Urothelium cell line (cell line): Measurements from ENCODE around the gene SPPL3.
A peak's percentile ranks its signal among the peaks of the same experiment; 100 is the strongest.

Source experiments
- DNase-seq: peaks from one replicate; pipeline ENCODE4 v3.0.0; 2011; ENCODE audit warnings: low spot score, mixed read lengths
- FAIRE-seq: peaks from 2 replicates; lab custom pipeline; 2011; peaks lifted over from hg19 to GRCh38; lab: Jason Lieb, UNC

SPPL3 gene

DNA sequence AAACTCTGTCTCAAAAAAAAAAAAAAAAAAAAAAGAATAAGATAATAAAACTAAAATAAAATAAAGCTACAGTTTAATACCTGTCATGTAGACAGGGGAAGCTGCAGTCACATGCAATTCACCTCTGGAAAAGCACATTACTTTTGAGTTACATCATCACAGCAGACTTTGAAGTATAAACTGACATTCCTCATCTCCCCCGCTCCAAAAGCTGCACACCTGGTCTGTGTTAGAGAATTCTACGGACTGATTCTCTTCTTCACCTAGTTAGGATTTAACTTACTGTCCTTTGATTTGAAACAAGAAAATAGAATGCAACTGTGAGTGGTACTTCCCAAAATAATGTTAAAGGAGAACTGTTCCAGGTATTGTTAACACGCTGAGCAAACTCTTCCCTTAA lies 25.1 kb downstream of the SPPL3 start:
- peak; percentile 12 for DNase-seq
- no peak for FAIRE-seq

DNA sequence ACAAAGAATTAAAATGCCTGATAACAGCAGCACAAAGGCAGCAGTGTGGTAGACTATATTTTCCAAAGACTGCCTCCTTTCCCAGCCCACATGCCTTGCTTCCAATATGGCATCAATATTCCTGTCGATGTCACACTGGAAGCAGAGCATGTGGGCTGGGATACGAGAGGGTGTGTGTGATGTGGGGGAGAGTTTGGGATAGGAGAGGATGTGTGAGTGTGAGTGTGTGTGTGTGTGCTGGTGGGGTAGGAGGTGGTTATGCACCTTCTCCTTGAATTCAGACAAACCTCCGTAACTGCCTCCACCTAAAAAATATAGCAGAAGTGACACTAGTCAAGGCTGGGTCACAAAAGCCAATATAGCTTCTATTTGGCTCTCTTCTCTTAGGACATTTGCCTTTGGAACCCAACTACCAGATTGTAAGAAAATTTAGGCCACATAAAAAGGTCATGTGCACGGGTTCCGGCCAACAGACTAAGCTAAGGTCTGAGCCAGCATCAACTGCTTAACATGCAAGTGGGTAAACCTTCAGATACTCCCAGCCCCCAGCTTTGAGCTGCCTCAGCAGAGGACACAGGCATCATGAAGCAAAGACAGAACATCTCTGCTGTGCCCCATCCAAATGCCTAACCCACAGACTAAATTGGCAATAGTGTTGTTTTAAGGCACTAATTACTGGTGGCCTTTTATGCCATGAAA lies 29.5 kb downstream of the SPPL3 start:
- FAIRE-seq, result peak; percentile 32
- DNase-seq, result no peak

DNA sequence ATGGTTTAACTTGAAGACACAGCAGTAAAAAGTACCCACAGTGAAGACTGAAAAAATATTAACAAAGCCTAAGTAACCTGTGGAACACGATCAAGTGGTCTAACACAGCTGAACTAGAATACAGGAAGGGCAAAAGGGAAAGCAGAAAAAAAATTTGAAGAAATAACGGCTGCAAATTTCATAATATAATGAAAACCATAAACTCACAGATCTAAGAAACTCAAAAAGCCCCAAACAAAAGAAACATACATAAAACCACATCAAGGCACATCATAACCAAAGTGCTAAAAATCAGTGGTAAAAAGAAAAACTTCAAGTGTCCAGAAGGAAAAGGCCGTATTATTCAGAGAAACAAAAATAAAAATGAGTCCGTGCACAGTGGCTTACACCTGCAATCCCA lies 30.9 kb downstream of the SPPL3 start:
- FAIRE-seq (no peak), DNase-seq (no peak)

DNA sequence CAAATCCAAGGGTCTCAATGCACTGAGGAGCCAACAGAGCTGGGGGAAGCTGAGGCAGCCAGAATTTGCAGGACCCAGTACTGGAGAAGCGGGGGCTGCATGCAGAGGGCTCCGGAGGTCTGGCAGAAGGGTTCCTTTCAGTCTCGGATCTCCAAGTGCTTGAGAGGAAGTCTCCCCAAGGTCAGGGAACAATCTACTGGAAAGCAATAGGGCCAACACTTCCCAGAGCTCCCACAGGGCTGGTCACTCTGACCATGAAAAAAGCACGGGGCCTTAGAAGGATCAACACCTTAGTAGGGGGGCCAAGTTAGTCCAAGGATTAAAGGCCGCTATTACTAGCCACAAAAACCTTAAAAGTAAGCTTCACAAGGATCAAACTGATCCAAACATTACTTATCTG lies 31.7 kb downstream of the SPPL3 start:
- DNase-seq (no peak), FAIRE-seq (no peak)

DNA sequence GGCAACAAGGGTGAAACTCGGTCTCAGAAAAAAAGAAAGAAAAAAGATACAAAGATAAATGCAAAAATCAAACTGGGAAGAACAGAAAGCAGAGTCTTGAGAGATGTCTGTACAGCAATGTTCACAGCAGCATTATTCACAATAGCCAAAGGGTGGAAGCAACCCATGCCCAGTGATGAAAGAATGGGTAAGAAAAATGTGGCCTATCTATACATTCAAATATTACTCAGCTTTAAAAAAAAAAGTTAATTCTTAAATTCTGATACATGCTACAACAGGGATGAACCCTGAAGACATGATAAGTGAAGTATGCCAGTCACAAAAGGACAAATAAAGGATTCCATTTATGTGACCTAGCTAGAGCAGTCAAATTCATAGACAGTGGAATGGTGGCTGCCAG lies 33.7 kb downstream of the SPPL3 start:
- no peak for FAIRE-seq
- DNase-seq, result no peak

DNA sequence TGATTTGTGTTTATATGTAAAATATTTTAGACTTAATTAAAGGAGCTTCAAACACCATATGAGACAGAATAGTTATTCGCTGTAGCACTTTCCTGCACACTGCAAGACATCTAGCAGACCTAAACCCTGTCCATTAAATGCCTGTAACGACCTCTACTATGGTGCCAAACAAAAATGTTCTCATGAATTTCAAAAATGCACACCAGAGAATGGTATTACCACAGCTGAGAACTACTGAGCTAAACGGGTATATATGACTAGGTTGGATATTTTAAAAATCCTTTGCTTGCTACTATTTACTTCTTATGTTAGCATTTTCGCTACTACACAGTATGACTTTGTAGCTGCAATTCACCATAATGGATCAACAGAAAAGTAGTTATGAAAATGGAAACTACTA lies 34.8 kb downstream of the SPPL3 start:
- FAIRE-seq (no peak), DNase-seq (no peak)

DNA sequence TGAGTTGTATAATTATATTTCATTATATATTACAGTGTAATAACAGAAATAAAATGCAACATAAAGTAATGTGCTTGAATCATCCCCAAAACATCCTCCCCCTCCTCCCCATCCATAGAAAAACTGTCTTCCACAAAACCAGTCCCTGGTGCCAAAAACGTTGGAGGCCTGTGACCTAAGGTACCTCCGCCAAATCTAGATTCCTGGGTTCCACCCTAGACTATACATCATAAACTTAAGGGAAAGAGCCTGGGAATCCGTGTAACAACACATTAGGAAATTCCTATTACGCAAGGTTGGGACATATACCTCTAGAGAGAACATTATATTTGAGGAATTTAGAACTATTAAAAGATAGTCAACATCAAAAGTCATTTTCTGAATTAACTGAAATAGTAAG lies 38.0 kb downstream of the SPPL3 start:
- no peak for FAIRE-seq
- no peak for DNase-seq

DNA sequence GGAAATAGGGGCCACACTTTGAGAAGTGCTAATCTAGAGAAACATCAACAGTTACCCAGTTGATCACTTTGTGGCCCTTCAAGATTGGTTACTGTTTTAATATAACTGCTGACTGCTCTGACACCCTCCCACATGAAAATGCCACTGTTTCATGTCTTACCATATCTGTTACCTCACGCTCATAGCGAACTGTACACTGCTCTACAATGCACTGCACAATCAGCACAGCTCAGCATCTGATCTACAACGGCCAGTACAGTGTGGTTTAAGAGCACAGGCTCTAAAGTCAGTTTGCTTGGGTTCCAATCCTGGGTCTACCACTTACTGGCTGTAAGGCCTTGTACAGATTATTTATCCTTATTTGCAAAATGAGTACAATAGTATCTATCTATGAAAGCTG lies 39.1 kb downstream of the SPPL3 start:
- no peak for DNase-seq
- no peak for FAIRE-seq

DNA sequence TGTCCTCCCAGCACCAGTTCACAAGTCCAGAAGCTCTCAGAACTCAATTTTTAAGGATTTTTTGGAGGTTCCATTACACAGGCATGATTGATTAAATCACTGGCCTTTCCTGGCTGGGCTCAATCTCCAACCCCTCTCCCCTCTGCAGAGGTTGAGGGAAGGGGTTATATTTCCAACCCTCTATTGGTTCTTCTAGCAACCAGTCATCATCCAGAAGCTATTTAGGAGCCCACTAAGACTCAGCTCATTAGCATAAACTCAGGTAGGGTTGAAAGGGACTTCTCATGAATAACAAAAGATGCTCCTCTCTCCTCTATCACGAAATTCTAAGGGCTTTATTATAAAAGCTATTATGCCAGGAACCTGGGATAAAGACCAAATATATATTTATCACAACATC lies 41.5 kb downstream of the SPPL3 start:
- DNase-seq (no peak), FAIRE-seq (no peak)

DNA sequence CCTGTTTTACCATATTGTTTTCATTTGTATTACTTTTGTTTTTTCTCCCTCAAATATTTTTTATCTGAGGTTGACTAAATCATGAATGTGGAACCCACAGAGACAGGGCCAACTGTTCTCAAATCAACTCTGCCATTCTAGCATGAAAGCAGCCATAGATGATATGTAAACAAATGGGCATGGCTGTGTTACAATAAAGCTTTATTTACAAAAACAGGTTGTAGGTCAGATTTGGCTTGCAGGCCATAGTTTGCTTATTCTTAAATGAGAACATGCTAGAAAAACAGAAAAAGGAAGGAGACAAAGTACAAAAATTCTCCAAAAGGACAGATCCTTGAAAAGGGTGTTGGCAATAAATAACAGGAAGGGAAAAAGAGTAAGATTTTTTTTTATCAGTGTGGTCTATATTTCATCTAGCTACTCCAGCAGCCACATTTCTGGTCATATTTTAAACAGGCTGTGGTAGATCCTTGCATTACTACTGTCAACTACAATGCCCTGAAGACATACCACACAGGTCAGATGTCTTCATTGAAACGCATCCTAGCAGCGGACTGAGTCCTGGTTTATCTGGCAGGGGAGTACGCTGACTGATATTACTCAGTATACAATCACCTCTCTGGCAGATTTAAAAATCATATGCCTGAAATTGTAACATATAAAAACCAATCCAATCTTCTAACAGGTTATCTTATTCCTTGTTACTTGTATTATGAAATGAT lies 42.9 kb downstream of the SPPL3 start:
- FAIRE-seq (no peak), DNase-seq (no peak)

DNA sequence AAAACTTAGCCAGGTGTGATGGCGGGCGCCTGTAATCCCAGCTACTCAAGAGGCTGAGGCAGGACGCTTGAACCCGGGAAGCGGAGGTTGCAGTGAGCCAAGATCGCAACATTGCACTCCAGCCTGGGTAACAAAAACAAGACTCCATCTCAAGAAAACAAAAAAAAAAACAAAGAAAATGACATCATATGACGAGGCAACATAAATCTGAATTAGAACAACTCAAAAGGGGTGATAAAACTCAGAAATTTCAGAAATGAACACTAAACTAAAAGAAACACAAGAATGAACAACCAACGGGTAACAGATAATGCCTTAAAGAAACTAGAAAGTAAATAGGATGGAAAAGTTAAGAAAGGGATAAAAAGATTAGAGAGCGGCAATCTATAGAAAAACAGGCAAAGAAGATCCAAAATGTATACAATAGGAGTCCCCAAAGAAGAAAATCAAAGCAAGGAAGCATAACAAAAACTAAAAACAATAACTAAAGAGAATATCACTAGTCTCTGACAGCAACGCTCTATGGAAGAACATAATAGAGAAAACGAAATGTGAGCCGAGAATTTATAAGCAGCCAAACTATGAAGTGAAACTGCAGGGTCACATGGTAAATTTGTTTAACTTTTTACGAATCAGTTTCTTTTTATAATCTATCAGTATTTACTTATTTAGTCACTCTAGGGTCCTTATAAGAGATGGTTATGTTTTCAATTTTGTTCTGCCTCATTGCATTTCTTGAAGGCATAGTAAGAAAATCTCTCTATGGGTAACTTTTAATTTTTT lies 45.7 kb downstream of the SPPL3 start:
- DNase-seq (no peak), FAIRE-seq (no peak)

DNA sequence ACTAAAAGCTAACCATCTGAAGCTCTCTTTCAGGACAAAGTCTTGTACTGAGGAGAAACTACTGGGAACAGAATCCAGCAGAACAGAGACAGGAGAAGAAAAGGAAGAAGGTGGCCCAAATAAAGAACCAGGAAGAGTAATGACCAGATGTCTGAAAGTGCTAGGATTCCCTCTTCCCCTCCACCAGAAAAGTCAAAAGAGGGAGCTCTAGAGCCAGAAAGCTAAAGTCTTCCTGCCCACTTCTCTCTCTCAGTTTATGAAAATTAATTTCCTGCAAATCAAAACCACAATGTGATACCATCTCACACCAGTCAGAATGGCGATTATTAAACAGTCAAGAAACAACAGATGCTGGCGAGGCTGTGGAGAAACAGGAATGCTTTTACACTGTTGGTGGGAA lies 47.2 kb downstream of the SPPL3 start:
- DNase-seq (no peak), FAIRE-seq (no peak)

DNA sequence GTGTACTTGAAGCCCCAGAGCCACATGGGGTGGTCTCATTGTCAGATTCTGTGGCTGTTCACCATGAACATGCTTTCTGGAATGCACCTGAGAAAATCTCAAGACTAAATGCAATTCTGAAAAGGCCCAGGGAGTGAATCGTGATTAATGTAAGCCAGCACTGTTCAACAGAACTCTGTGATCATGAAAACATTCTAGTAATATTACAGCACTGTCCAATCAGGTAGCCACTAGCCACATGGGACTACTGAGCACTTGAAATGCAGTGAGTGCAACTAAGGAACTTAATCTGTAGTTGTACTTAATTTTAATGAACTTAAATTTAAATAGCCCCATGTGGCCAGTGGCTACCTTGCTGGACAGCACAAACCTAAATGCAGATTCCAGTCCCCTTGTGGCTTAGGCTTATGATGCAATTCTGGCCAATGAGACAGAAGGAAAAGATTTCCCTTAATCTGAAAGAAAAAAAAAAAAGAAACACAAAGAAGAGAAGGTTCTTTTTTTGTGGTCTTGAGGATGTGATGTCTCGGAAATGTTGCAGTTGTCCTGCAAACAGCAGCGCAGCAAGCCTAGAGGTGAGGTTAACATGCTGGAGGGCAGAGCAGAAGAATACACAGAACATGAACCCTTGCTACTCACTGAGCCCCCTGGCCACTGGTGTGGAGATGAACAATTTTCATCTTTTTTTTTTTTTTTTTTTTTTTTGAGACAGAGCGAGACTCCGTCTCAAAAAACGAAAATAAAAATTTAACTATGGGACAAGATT lies 48.2 kb downstream of the SPPL3 start:
- FAIRE-seq (no peak), DNase-seq (no peak)

DNA sequence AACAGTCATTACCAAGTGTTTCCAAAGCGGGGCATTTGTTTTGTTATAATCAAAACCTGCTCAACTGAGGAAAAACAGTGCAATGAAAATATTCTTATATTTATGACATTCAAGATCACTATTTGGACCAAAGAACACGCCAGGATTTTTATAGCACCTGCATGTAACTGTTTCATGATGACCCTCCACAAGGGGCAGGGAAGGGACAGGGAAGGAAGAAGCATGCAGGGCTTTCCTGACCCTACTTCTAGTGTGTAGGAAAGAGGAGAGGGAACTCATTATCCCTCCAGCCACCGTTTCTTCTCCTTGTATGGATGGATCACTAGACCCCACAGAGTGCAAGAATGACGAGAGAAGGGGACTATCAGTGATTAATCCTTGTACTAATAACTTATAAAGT lies 49.4 kb downstream of the SPPL3 start:
- FAIRE-seq, result no peak
- DNase-seq, result no peak

DNA sequence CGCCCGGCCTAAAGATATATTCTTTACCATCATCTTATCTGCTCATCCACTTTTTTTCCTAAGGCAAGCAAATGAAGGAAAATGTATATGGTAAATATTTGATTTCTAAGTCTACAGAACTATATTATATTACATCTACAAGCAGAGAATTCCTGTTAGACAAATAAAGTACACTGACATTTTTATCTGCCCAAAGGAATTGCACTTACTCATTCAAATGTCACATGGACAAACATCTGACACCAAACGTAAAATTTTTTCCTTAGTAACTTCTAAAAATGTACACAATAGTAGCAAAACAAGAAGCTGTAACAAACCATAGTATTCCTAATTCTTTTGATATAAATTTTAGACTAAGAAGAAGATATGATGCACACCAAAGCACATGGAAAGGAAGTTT lies 51.0 kb downstream of the SPPL3 start:
- FAIRE-seq (no peak), DNase-seq (no peak)

DNA sequence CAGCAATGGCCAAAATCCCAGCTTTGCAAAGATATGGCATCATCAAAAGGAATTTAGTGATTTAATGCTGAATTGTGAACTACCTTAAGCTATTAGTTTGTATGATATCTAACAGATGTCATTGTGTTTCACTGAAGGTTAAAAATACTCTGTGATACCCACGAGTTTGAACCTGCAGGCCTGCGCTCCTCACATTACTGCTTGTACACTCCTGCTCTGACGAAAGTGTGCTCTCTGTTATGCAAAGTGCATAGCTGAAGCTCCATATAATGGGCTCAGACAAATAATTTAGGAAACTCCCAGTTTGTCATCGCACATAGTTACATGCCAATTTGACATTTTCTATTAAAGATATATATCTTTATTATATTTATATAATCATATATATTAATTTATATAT lies 52.2 kb downstream of the SPPL3 start:
- FAIRE-seq (no peak), DNase-seq (no peak)

DNA sequence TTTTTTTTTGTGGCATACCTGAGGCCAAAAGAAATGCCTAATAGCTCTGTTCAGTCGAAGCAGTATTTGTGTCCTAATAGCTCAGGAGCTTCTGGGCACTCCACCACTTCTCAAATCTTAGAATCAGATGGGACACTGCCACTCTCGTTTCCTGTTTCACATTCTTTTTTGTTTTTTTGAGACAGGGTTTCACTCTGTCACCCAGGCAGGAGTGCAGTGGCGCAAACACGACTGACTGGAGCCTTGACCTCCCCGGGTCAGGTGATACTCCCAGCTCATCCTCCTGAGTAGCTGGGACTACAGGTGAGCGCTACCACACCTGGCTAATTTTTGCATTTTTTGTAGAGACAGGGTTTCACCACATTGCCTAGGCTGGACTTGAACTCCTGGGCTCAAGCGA lies 52.7 kb downstream of the SPPL3 start:
- DNase-seq (no peak), FAIRE-seq (no peak)

DNA sequence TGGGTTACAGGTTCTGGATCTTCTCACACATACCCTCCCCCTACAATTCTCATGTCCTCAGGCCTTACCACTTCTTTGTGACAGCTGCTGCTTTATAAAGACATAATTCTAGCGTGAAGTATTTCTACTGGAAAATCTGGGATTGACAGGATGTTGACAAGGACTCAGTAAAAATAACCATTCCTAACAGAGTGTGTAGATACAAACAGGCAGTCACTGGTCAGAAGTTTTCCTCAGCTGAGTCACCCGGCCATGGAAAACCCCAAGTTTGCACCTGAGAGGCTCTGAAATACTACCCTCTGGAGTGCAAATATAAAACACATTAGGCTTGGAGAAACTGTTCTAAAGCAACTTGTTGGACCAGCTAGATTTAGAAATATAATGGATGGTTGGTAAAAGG lies 54.4 kb downstream of the SPPL3 start:
- DNase-seq (no peak), FAIRE-seq (no peak)

DNA sequence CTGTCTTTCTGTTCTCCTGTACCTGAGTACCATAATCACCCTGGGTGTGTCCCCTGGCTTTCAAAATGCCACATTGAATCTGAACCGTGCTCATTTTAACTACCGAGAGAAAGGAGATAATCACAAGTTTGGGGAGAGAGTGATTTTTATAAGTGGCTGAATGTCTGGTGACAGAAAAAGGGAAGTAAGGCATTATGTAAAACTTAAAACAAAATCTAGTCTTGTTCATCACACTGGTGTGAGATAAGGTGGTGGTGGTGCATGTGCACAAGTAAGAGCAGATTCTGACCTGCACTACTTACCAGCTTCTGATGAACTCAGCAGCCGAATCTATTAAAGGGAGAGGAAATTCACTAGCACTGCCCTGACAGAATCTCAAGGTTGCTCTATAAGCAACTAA lies 56.3 kb downstream of the SPPL3 start:
- no peak for DNase-seq
- FAIRE-seq, result no peak

DNA sequence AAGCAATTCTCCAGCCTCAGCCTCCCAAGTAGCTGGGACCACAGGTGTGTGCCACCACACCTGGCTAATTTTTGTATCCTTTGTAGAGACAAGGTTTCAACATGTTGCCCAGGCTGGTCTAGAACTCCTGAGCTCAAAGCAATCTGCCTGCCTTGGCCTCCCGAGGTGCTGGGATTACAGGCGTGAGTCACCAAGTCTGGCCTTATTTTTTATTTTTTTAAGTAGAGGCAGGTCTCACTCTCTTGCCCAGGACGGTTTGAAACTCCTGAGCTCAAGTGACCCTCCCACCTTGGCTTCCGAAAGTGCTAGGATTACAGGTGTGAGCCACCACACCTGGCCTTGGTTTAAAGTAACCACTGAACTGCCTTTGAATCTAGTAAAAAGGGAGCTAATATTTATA lies 56.8 kb downstream of the SPPL3 start:
- no peak for DNase-seq
- FAIRE-seq, result no peak

DNA sequence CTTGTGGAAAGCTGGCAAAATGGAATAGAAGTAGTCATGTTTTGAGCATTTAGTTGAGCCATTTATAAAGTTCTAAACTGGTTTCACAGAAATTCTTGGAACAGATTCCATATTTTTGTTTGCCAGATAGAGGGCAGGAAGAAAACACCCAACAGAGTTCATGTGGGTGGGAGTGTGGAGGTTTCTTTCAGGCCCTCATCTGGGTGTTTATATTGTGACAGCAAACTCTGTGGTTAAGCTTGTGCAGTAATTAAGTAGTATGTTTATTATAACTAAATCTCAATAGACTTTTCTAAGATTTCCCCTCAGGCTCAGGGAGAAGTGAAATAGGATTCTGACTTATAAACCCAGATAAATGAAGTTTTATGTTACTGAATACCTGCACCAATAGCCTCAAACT lies 57.4 kb downstream of the SPPL3 start:
- DNase-seq, result no peak
- no peak for FAIRE-seq
